ENCODE results near the gene TUBA3C. TPM values are rescaled to one million over a fixed set of nuclear protein-coding genes. Genes with fewer than 3 reads are reported as not detected.

Gene TUBA3C
- total RNA-seq, 2 experiments from 2014 or later: not detected

DNA sequence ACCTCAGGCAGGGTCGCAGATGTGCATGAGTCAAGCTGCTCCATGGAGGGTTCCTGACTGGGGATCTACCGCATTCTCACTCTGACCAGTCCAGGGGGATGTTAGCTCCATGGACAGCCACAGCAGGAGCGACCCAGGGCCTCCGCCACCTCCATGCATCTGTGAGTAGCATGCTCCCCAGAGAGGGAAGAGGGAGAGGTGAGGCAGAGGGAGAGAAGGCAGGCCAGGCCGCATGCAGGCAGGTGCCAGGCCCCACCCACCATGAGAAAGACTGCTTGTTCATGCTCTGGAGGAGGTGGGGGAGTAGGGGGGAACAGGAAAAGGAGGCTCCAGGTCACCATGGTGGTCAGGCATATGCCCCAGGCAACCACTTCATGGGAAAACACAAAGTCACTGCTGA, 20.3 kb downstream of the TUBA3C start:
- H4K20me1 ChIP-seq (ENCODE audit: insufficient read depth, low read length): no peaks in the 10 kb centered on the region
- no peaks in the 10 kb centered on the region for H3K9me3 ChIP-seq (ENCODE audit: low read length)
- no peak overlapping the region for H3K4me2 ChIP-seq (ENCODE audit: low read length)
- H3K4me3 ChIP-seq (ENCODE audit: low read depth, low read length, poor library complexity, severe bottlenecking): no peak overlapping the region
- DNase-seq (ENCODE audit: low spot score): no peak
- no peak overlapping the region for H3K27ac ChIP-seq (ENCODE audit: low read depth, low read length, poor library complexity, severe bottlenecking)
- ChIA-PET CTCF (ENCODE audit: unreplicated experiment) (no interaction called here), POLR2A (interaction anchor here (0.5 kb wide), 1 partner anchor 197 kb away, joined by 3 read pairs; no protein-coding TSS in a partner anchor)
- H3K9me2 ChIP-seq (ENCODE audit: insufficient read depth, low read length): no peaks in the 10 kb centered on the region
- TF ChIP-seq EZH2phosphoT487 (IDR thresholded peaks at IDR 0.05; ENCODE audit: borderline replicate concordance, low read depth, low read length): no peak
- TF ChIP-seq CTCF (conservative IDR thresholded peaks at IDR 0.05; ENCODE audit: low read length): no peak
- no peaks in the 10 kb centered on the region for H3K79me2 ChIP-seq (ENCODE audit: insufficient read depth, low read depth, low read length)
- intact Hi-C loops (cut with micrococcal nuclease; ENCODE audit: unreplicated experiment): no loop called here
- H3K4me1 ChIP-seq (ENCODE audit: insufficient read depth, low read length, poor library complexity, severe bottlenecking): no peaks in the 10 kb centered on the region
- no peaks in the 10 kb centered on the region for H3K36me3 ChIP-seq (ENCODE audit: insufficient read depth, low read length)
- H2AFZ ChIP-seq (ENCODE audit: low read length): no peak overlapping the region
- BruUV-seq (replicated peaks): no TSS peak

GRCh38 chr13:19159761-19160420, 21.7 kb downstream of the TUBA3C start:
- no peak for TF ChIP-seq EZH2phosphoT487 (IDR thresholded peaks at IDR 0.05; ENCODE audit: borderline replicate concordance, low read depth, low read length)
- no peak for TF ChIP-seq CTCF (conservative IDR thresholded peaks at IDR 0.05; ENCODE audit: low read length)
- no peak overlapping the region for H3K27ac ChIP-seq (ENCODE audit: low read depth, low read length, poor library complexity, severe bottlenecking)
- ChIA-PET CTCF (ENCODE audit: unreplicated experiment) (no interaction called here), POLR2A (no interaction called here)
- no peaks in the 10 kb centered on the region for H3K79me2 ChIP-seq (ENCODE audit: insufficient read depth, low read depth, low read length)
- H2AFZ ChIP-seq (ENCODE audit: low read length): no peak overlapping the region
- no peaks in the 10 kb centered on the region for H3K9me2 ChIP-seq (ENCODE audit: insufficient read depth, low read length)
- H4K20me1 ChIP-seq (ENCODE audit: insufficient read depth, low read length): no peaks in the 10 kb centered on the region
- intact Hi-C loops (cut with micrococcal nuclease; ENCODE audit: unreplicated experiment): no loop called here
- no peak for DNase-seq (ENCODE audit: low spot score)
- no TSS peak for BruUV-seq (replicated peaks)
- H3K9me3 ChIP-seq (ENCODE audit: low read length): no peaks in the 10 kb centered on the region
- no peaks in the 10 kb centered on the region for H3K4me1 ChIP-seq (ENCODE audit: insufficient read depth, low read length, poor library complexity, severe bottlenecking)
- H3K4me2 ChIP-seq (ENCODE audit: low read length): no peak overlapping the region
- no peak overlapping the region for H3K4me3 ChIP-seq (ENCODE audit: low read depth, low read length, poor library complexity, severe bottlenecking)
- H3K36me3 ChIP-seq (ENCODE audit: insufficient read depth, low read length): no peaks in the 10 kb centered on the region

DNA sequence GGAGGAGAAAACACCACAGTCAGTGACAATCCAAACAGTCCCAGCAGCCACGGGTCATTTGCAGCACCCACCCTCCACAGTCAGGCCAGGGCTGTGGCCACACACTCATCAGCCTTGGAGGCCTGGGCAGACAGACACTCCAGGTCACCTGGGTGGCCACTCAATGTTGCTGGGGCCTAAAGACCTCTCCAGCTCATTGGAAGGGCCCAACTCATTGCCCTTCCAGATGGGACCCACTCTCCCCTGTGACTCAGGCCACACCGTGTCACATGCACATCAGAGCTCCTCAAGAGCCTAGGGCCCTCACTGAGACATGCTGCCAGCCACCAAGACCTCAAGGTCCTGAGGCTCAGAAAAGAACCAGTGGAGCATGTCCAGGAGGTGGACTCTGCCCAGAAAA, 22.4 kb downstream of the TUBA3C start:
- no TSS peak for BruUV-seq (replicated peaks)
- H3K4me3 ChIP-seq (ENCODE audit: low read depth, low read length, poor library complexity, severe bottlenecking): no peak overlapping the region
- CTCF ChIA-PET (ENCODE audit: unreplicated experiment): no interaction called here
- no peaks in the 10 kb centered on the region for H3K9me3 ChIP-seq (ENCODE audit: low read length)
- H4K20me1 ChIP-seq (ENCODE audit: insufficient read depth, low read length): no peaks in the 10 kb centered on the region
- intact Hi-C loops (cut with micrococcal nuclease; ENCODE audit: unreplicated experiment): no loop called here
- H3K4me1 ChIP-seq (ENCODE audit: insufficient read depth, low read length, poor library complexity, severe bottlenecking): no peaks in the 10 kb centered on the region
- H2AFZ ChIP-seq (ENCODE audit: low read length): no peak overlapping the region
- TF ChIP-seq CTCF (conservative IDR thresholded peaks at IDR 0.05; ENCODE audit: low read length): no peak
- no peak overlapping the region for H3K27ac ChIP-seq (ENCODE audit: low read depth, low read length, poor library complexity, severe bottlenecking)
- H3K36me3 ChIP-seq (ENCODE audit: insufficient read depth, low read length): no peaks in the 10 kb centered on the region
- no peaks in the 10 kb centered on the region for H3K9me2 ChIP-seq (ENCODE audit: insufficient read depth, low read length)
- no peaks in the 10 kb centered on the region for H3K79me2 ChIP-seq (ENCODE audit: insufficient read depth, low read depth, low read length)
- H3K4me2 ChIP-seq (ENCODE audit: low read length): no peak overlapping the region
- no peak for DNase-seq (ENCODE audit: low spot score)
- POLR2A ChIA-PET: no interaction called here

Data from OCI-LY7 (cell line).